ENCODE measurements around the gene C1orf116. TPM values are rescaled to one million over a fixed set of nuclear protein-coding genes. Genes with fewer than 3 reads are reported as not detected.

Gene C1orf116
- total RNA-seq, 2 donors from 2014 or later = 0.14 to 1.3 TPM

DNA sequence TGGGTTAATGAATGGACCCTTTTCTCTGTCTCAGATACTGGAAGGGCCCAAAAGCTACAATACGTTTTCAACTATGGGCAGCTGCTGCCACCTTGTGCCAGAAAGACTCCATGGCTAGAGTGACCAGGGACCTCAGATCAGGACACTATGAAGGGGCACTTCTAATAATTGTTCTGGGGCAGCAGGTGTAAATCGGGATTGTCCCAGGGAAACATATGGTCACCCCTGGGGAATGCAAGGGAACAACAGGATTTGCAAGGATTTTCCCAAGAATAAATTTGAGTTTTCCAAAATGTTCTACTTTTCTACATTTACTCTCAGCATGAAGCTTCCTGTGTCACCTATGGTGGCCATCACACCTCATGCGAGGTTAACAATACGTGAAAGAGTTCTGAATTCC is 50.3 kb downstream of the C1orf116 start:
- no peaks in the 10 kb centered on the region for H3K27me3 ChIP-seq (replicated peaks; ENCODE audit: insufficient read depth)
- no peak overlapping the region for H3K4me3 ChIP-seq
- no peaks in the 10 kb centered on the region for H3K36me3 ChIP-seq
- TF ChIP-seq, protein P1, sequence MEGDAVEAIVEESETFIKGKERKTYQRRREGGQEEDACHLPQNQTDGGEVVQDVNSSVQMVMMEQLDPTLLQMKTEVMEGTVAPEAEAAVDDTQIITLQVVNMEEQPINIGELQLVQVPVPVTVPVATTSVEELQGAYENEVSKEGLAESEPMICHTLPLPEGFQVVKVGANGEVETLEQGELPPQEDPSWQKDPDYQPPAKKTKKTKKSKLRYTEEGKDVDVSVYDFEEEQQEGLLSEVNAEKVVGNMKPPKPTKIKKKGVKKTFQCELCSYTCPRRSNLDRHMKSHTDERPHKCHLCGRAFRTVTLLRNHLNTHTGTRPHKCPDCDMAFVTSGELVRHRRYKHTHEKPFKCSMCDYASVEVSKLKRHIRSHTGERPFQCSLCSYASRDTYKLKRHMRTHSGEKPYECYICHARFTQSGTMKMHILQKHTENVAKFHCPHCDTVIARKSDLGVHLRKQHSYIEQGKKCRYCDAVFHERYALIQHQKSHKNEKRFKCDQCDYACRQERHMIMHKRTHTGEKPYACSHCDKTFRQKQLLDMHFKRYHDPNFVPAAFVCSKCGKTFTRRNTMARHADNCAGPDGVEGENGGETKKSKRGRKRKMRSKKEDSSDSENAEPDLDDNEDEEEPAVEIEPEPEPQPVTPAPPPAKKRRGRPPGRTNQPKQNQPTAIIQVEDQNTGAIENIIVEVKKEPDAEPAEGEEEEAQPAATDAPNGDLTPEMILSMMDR (IDR thresholded peaks at IDR 0.05) = no peak
- no peak for ATAC-seq (ENCODE audit: insufficient number of reproducible peaks, low FRiP score, low read depth)
- no peaks in the 10 kb centered on the region for H3K9me3 ChIP-seq
- DNase-seq (ENCODE audit: low spot score) = no peak
- H3K27ac ChIP-seq = no peak overlapping the region
- no peaks in the 10 kb centered on the region for H3K4me1 ChIP-seq (ENCODE audit: control insufficient read depth in 1 of 2, low read depth in 2 of 2)

DNA sequence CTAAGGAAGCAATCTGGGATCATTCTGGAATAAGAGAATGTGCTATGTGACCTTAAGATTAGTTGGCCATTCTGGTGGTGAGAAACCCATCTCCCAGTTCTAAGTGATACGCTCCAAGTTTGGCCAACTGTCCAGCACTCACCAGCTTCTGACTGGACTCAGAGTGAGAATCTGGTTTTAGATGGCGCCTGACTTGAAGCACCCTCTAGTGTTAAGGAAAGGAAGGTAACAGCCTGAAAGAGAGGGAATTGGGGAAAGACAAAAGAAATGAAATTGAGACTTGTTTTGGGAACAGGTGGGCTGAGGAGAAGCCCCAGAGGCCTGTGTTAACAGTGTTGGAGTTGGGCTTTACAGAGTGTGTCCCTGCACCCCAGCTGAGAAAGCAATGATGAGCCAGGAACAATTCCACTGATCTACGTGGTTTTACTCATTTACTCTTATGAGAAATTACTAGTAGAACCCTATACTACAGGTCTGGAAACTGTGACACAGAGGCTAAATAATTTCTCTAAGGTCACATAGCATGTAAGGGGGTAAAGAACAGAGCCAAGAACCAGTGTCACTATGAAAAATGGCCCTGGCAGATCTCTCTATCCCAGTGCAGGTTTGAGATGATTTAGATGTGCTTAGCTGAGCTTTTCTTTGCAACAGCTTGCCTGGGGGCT is 53.0 kb downstream of the C1orf116 start:
- Histone ChIP-seq H3K27ac (no peak overlapping the region), H3K36me3 (no peaks in the 10 kb centered on the region), H3K9me3 (no peaks in the 10 kb centered on the region), H3K27me3 (replicated peaks; ENCODE audit: insufficient read depth) (no peaks in the 10 kb centered on the region), H3K4me1 (ENCODE audit: control insufficient read depth in 1 of 2, low read depth in 2 of 2) (no peaks in the 10 kb centered on the region), H3K4me3 (no peak overlapping the region)
- no peak for DNase-seq (ENCODE audit: low spot score)
- TF ChIP-seq, protein P1 (IDR thresholded peaks at IDR 0.05) = no peak
- no peak for ATAC-seq (ENCODE audit: insufficient number of reproducible peaks, low FRiP score, low read depth)

DNA sequence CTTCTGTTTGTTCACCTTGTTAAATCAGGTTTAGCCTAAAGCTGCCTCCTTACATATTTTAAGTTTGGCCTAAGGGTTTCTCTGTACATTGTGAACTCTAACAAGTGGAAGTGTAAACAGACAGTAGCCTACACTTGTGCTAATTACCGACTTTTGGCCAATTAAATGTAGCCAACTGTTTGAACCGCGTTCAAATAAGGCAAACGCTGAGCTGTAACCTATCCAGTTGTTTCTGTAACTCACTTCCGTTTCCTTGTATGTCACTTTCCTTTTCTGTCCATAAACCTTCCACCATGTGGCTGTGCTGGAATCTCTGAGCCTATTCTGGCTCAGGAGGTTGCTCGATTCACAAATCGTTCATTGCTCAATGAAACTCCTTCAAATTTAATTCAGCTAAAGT is 54.3 kb downstream of the C1orf116 start:
- ATAC-seq (ENCODE audit: insufficient number of reproducible peaks, low FRiP score, low read depth) (no peak), DNase-seq (ENCODE audit: low spot score) (no peak)
- Histone ChIP-seq H3K36me3 (no peaks in the 10 kb centered on the region), H3K27ac (no peak overlapping the region), H3K4me3 (no peak overlapping the region), H3K4me1 (ENCODE audit: control insufficient read depth in 1 of 2, low read depth in 2 of 2) (no peaks in the 10 kb centered on the region), H3K9me3 (no peaks in the 10 kb centered on the region), H3K27me3 (replicated peaks; ENCODE audit: insufficient read depth) (no peaks in the 10 kb centered on the region)
- TF ChIP-seq, protein P1 (IDR thresholded peaks at IDR 0.05) = no peak

DNA sequence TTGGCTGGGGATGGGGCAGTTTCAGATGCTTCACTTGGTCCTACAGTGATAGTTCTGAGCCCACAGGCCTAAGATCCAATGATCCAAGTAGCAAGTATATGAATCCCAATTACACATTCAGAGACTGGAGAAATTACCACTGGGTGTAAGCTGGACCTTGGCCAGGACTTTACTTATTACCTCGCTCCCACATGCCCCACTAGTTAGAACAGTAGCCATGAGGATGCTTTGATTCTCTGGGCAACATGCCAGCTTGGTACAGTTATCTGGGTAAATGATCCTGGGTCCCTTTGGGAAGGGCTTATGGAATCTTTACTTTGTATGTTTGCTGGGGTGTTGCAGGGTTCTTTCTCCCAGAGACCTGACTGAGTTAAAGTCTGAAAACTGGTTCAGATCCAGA is 57.2 kb downstream of the C1orf116 start:
- ATAC-seq (ENCODE audit: insufficient number of reproducible peaks, low FRiP score, low read depth) (no peak), DNase-seq (ENCODE audit: low spot score) (no peak)
- no peaks in the 10 kb centered on the region for H3K36me3 ChIP-seq
- H3K9me3 ChIP-seq = no peaks in the 10 kb centered on the region
- no peak overlapping the region for H3K27ac ChIP-seq
- no peaks in the 10 kb centered on the region for H3K4me1 ChIP-seq (ENCODE audit: control insufficient read depth in 1 of 2, low read depth in 2 of 2)
- no peak overlapping the region for H3K4me3 ChIP-seq
- H3K27me3 ChIP-seq (replicated peaks; ENCODE audit: insufficient read depth) = no peaks in the 10 kb centered on the region
- TF ChIP-seq, protein P1 (IDR thresholded peaks at IDR 0.05) = no peak

DNA sequence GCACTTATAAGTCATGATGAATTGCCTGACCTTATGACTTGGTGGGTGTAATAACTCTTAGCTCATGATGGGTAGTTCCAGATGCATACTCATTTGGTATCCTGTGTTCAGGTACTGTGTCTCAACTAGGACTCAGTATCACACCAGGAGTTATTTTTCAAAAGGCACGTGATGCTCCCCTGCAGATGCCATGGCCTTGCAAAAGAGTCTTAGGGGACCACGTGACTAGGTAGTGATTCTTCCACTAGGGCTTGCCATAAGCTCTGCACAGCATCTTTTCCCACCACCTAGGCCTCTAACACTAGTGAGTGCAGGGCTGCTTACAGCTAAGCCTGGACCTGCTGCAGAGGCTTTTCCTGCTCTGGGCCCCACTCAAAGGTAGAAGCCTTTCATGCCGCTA is 58.4 kb downstream of the C1orf116 start:
- Histone ChIP-seq H3K36me3 (no peaks in the 10 kb centered on the region), H3K27me3 (replicated peaks; ENCODE audit: insufficient read depth) (no peaks in the 10 kb centered on the region), H3K4me1 (ENCODE audit: control insufficient read depth in 1 of 2, low read depth in 2 of 2) (no peaks in the 10 kb centered on the region), H3K9me3 (no peaks in the 10 kb centered on the region), H3K27ac (no peak overlapping the region), H3K4me3 (no peak overlapping the region)
- DNase-seq (ENCODE audit: low spot score) (no peak), ATAC-seq (ENCODE audit: insufficient number of reproducible peaks, low FRiP score, low read depth) (no peak)
- TF ChIP-seq, protein P1 (IDR thresholded peaks at IDR 0.05) = no peak
